Activated naive CD8-positive, alpha-beta T cell treated with anti-CD3 and anti-CD28 coated beads, Interleukin-2, amount 10 ng/mL, durations not matched to agents 7 days and 5 days (primary cell): Measurements from ENCODE around the gene ZNF334. TPM values are rescaled to one million over a fixed set of nuclear protein-coding genes. Genes with fewer than 3 reads are reported as not detected.

Source experiments
- ATAC-seq: fragments of 150-1000 bp; cut with Tn5 transposase; one replicate; pipeline ENCODE4 v1.10.0; 2021; ENCODE audit warnings: low read depth, moderate library complexity
- POLR2A ChIA-PET: fragments of 350-600 bp; sonication (Branson Sonifier 250); formaldehyde crosslinking; loops from one replicate; lab custom pipeline; 2021; ENCODE audit warnings: antibody characterized with exemption; lab: Charles Lee
- DNase-seq: peaks from one replicate; pipeline ENCODE4 v3.0.0; 2021
- H3K27ac Mint-ChIP-seq: one replicate; pipeline ENCODE4 v1.8.0; 2022; ENCODE audit warnings: mild to moderate bottlenecking, mixed read lengths
- H3K27me3 Mint-ChIP-seq: one replicate; pipeline ENCODE4 v1.8.0; 2022; ENCODE audit warnings: mild to moderate bottlenecking, moderate library complexity, mixed read lengths
- H3K36me3 Mint-ChIP-seq: one replicate; pipeline ENCODE4 v1.8.0; 2021; ENCODE audit warnings: mild to moderate bottlenecking, mixed read lengths
- H3K4me1 Mint-ChIP-seq: one replicate; pipeline ENCODE4 v1.8.0; 2021; ENCODE audit warnings: mixed read lengths
- H3K4me3 Mint-ChIP-seq: one replicate; pipeline ENCODE4 v1.8.0; 2022; ENCODE audit warnings: mild to moderate bottlenecking, moderate library complexity, mixed read lengths
- H3K9me3 Mint-ChIP-seq: one replicate; pipeline ENCODE4 v1.8.0; 2021; ENCODE audit warnings: mixed read lengths
- total RNA-seq, 2 experiments: library from RNA; stranded (reverse); gene quantifications; one replicate each; pipeline ENCODE4 v1.2.3, GENCODE V29; 2021

The ZNF334 gene
- total RNA-seq, 2 experiments from 2014 or later, result 1.9 to 2.1 TPM

- Mint-ChIP-seq H3K27me3 (peaks cover 11% of the 10 kb centered on the region), H3K36me3 (peaks cover 1% of the 10 kb centered on the region), H3K27ac (no peak overlapping the region), H3K9me3 (peaks cover 18% of the 10 kb centered on the region), H3K4me3 (no peak overlapping the region), H3K4me1 (no peaks in the 10 kb centered on the region)
- POLR2A ChIA-PET, result no interaction called here
- DNase-seq (no peak), ATAC-seq (no peak)
These were observed 19.3 kb downstream of the ZNF334 start for GRCh38 chr20:46494077-46494476.

GRCh38 chr20:46491354-46491753, 22.0 kb downstream of the ZNF334 start:
- POLR2A ChIA-PET, result no interaction called here
- Mint-ChIP-seq H3K4me3 (no peak overlapping the region), H3K27ac (no peak overlapping the region), H3K9me3 (peaks cover 5% of the 10 kb centered on the region), H3K27me3 (peaks cover 31% of the 10 kb centered on the region), H3K36me3 (peaks cover 1% of the 10 kb centered on the region), H3K4me1 (no peaks in the 10 kb centered on the region)
- ATAC-seq (no peak), DNase-seq (no peak)

- ATAC-seq (no peak), DNase-seq (no peak)
- Mint-ChIP-seq H3K9me3 (peaks cover 5% of the 10 kb centered on the region), H3K4me1 (peaks cover 3% of the 10 kb centered on the region), H3K36me3 (peaks cover 1% of the 10 kb centered on the region), H3K4me3 (no peak overlapping the region), H3K27me3 (peaks cover 49% of the 10 kb centered on the region), H3K27ac (no peak overlapping the region)
- POLR2A ChIA-PET, result no interaction called here
These were observed 24.9 kb downstream of the ZNF334 start for GRCh38 chr20:46488451-46488850.

- POLR2A ChIA-PET, result no interaction called here
- no peak for DNase-seq
- Mint-ChIP-seq H3K27ac (no peak overlapping the region), H3K4me1 (peaks cover 3% of the 10 kb centered on the region), H3K4me3 (no peak overlapping the region), H3K27me3 (peaks cover 49% of the 10 kb centered on the region), H3K36me3 (peaks cover 1% of the 10 kb centered on the region), H3K9me3 (peaks cover 5% of the 10 kb centered on the region)
- no peak for ATAC-seq
These were observed 25.7 kb downstream of the ZNF334 start for GRCh38 chr20:46487628-46488027.

GRCh38 chr20:46485431-46485830, 27.9 kb downstream of the ZNF334 start:
- Mint-ChIP-seq H3K4me3 (no peak overlapping the region), H3K4me1 (peaks cover 3% of the 10 kb centered on the region), H3K27ac (no peak overlapping the region), H3K36me3 (no peaks in the 10 kb centered on the region), H3K9me3 (no peaks in the 10 kb centered on the region), H3K27me3 (peaks cover 48% of the 10 kb centered on the region)
- POLR2A ChIA-PET, result no interaction called here
- DNase-seq, result no peak
- ATAC-seq, result no peak

- no peaks in the 10 kb centered on the region for H3K9me3 Mint-ChIP-seq
- no peaks in the 10 kb centered on the region for H3K36me3 Mint-ChIP-seq
- H3K4me3 Mint-ChIP-seq, result no peak overlapping the region
- ATAC-seq, result no peak
- no peak overlapping the region for H3K27ac Mint-ChIP-seq
- POLR2A ChIA-PET, result no interaction called here
- no peak for DNase-seq
- peaks cover 3% of the 10 kb centered on the region for H3K4me1 Mint-ChIP-seq
- peaks cover 48% of the 10 kb centered on the region for H3K27me3 Mint-ChIP-seq
These were observed 28.4 kb downstream of the ZNF334 start for GRCh38 chr20:46484954-46485353.

GRCh38 chr20:46483879-46484278, 29.5 kb downstream of the ZNF334 start:
- Mint-ChIP-seq H3K4me1 (peaks cover 3% of the 10 kb centered on the region), H3K4me3 (no peak overlapping the region), H3K9me3 (no peaks in the 10 kb centered on the region), H3K27me3 (peaks cover 44% of the 10 kb centered on the region), H3K36me3 (no peaks in the 10 kb centered on the region), H3K27ac (no peak overlapping the region)
- no peak for ATAC-seq
- POLR2A ChIA-PET, result no interaction called here
- no peak for DNase-seq

- Mint-ChIP-seq H3K4me3 (no peak overlapping the region), H3K27me3 (peaks cover 40% of the 10 kb centered on the region), H3K9me3 (no peaks in the 10 kb centered on the region), H3K4me1 (peaks cover 3% of the 10 kb centered on the region), H3K27ac (no peak overlapping the region), H3K36me3 (no peaks in the 10 kb centered on the region)
- no peak for ATAC-seq
- no peak for DNase-seq
- POLR2A ChIA-PET, result no interaction called here
These were observed 30.5 kb downstream of the ZNF334 start for GRCh38 chr20:46482864-46483263.

GRCh38 chr20:46477640-46478039, 35.7 kb downstream of the ZNF334 start:
- DNase-seq, result no peak
- Mint-ChIP-seq H3K27me3 (peaks cover 21% of the 10 kb centered on the region), H3K36me3 (no peaks in the 10 kb centered on the region), H3K9me3 (no peaks in the 10 kb centered on the region), H3K4me3 (no peak overlapping the region), H3K27ac (no peak overlapping the region), H3K4me1 (no peaks in the 10 kb centered on the region)
- ATAC-seq, result no peak
- POLR2A ChIA-PET, result no interaction called here

- POLR2A ChIA-PET, result no interaction called here
- no peak for DNase-seq
- no peak for ATAC-seq
- H3K27ac Mint-ChIP-seq, result no peak overlapping the region
- no peaks in the 10 kb centered on the region for H3K36me3 Mint-ChIP-seq
- H3K4me1 Mint-ChIP-seq, result no peaks in the 10 kb centered on the region
- H3K9me3 Mint-ChIP-seq, result no peaks in the 10 kb centered on the region
- no peak overlapping the region for H3K4me3 Mint-ChIP-seq
- H3K27me3 Mint-ChIP-seq, result peaks cover 25% of the 10 kb centered on the region
These were observed 36.1 kb downstream of the ZNF334 start for GRCh38 chr20:46477225-46477624.

- no peak overlapping the region for H3K4me3 Mint-ChIP-seq
- H3K4me1 Mint-ChIP-seq, result no peaks in the 10 kb centered on the region
- H3K27me3 Mint-ChIP-seq, result peaks cover 10% of the 10 kb centered on the region
- H3K9me3 Mint-ChIP-seq, result no peaks in the 10 kb centered on the region
- POLR2A ChIA-PET, result no interaction called here
- ATAC-seq (no peak), DNase-seq (no peak)
- no peak overlapping the region for H3K27ac Mint-ChIP-seq
- no peaks in the 10 kb centered on the region for H3K36me3 Mint-ChIP-seq
These were observed 44.9 kb downstream of the ZNF334 start for GRCh38 chr20:46468508-46468907.

GRCh38 chr20:46464451-46464850, 48.9 kb downstream of the ZNF334 start:
- POLR2A ChIA-PET, result no interaction called here
- ATAC-seq (no peak), DNase-seq (no peak)
- no peak overlapping the region for H3K27ac Mint-ChIP-seq
- no peaks in the 10 kb centered on the region for H3K9me3 Mint-ChIP-seq
- H3K4me1 Mint-ChIP-seq, result no peaks in the 10 kb centered on the region
- H3K27me3 Mint-ChIP-seq, result peaks cover 9% of the 10 kb centered on the region
- peaks cover 1% of the 10 kb centered on the region for H3K36me3 Mint-ChIP-seq
- H3K4me3 Mint-ChIP-seq, result no peak overlapping the region

GRCh38 chr20:46463852-46464251, 49.5 kb downstream of the ZNF334 start:
- POLR2A ChIA-PET, result no interaction called here
- H3K36me3 Mint-ChIP-seq, result peaks cover 1% of the 10 kb centered on the region

GRCh38 chr20:46461808-46462207, 51.6 kb downstream of the ZNF334 start:
- no peak overlapping the region for H3K4me3 Mint-ChIP-seq
- peaks cover 15% of the 10 kb centered on the region for H3K27me3 Mint-ChIP-seq
- POLR2A ChIA-PET, result no interaction called here
- H3K9me3 Mint-ChIP-seq, result peaks cover 8% of the 10 kb centered on the region
- H3K36me3 Mint-ChIP-seq, result peaks cover 2% of the 10 kb centered on the region
- DNase-seq (no peak), ATAC-seq (no peak)
- H3K4me1 Mint-ChIP-seq, result no peaks in the 10 kb centered on the region
- H3K27ac Mint-ChIP-seq, result no peak overlapping the region

More at GRCh38 chr20:46463852-46464251, 49.5 kb downstream of the ZNF334 start:
- Mint-ChIP-seq H3K4me3 (no peak overlapping the region), H3K27me3 (peaks cover 15% of the 10 kb centered on the region), H3K27ac (no peak overlapping the region), H3K9me3 (no peaks in the 10 kb centered on the region), H3K4me1 (no peaks in the 10 kb centered on the region)
- ATAC-seq (no peak), DNase-seq (no peak)
